B cell (primary cell): ENCODE results near the gene PSMG4.

Source experiments
- CTCF ChIP-seq: fragments of 200-600 bp; IDR thresholded peaks from one replicate; pipeline ENCODE4 v1.8.0; 2022; ENCODE audit warnings: antibody characterized with exemption, mild to moderate bottlenecking
- EZH2 ChIP-seq: IDR thresholded peaks from 2 replicates; pipeline ENCODE4 v1.6.1; 2012; ENCODE audit warnings: borderline replicate concordance, low read depth, mild to moderate bottlenecking, moderate library complexity, low read length; ENCODE audit not compliant: insufficient read depth, poor library complexity, severe bottlenecking

GRCh38 chr6:3228046-3228671 is 30.6 kb upstream of the PSMG4 start:
- TF ChIP-seq CTCF, result no peak
- TF ChIP-seq EZH2, result no peak
